GM12865 (cell line): ENCODE data around the gene PTPRN2.

Source experiments
- DNase-seq: peaks from one replicate; pipeline ENCODE4 v3.0.0; 2010; ENCODE audit warnings: low read depth
- H3K4me3 ChIP-seq: 2 replicates; pipeline ENCODE4 v1.5.1; 2011; ENCODE audit warnings: mild to moderate bottlenecking, low read depth, low read length, control low read depth
- TF ChIP-seq, protein P1 (sequence below): IDR thresholded peaks from 2 replicates; pipeline ENCODE4 v1.5.1; 2011; ENCODE audit warnings: low read length, control low read depth, low read depth, inconsistent platforms; ENCODE audit not compliant: insufficient read depth; ENCODE audit errors: missing control alignments

PTPRN2 gene

DNA sequence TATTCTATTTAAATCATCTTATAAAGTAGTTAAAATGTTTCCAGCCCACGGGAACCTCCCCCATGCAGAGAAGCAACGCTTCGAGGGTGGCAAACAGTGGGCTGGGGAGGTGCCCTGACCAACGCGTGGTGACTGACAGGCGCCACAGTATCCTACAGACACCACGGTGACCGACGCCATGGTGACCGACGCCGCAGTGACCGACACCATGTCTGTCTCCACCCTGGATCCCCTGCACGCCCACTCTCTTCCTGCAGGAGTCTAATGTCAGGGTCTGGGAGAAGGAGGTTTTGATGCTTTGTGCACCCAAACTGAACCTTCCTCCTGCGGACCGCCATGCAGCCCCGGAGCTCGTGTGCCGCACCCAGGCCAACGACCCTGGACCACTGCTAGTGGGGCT lies 464.4 kb downstream of the PTPRN2 start:
- TF ChIP-seq, protein P1, sequence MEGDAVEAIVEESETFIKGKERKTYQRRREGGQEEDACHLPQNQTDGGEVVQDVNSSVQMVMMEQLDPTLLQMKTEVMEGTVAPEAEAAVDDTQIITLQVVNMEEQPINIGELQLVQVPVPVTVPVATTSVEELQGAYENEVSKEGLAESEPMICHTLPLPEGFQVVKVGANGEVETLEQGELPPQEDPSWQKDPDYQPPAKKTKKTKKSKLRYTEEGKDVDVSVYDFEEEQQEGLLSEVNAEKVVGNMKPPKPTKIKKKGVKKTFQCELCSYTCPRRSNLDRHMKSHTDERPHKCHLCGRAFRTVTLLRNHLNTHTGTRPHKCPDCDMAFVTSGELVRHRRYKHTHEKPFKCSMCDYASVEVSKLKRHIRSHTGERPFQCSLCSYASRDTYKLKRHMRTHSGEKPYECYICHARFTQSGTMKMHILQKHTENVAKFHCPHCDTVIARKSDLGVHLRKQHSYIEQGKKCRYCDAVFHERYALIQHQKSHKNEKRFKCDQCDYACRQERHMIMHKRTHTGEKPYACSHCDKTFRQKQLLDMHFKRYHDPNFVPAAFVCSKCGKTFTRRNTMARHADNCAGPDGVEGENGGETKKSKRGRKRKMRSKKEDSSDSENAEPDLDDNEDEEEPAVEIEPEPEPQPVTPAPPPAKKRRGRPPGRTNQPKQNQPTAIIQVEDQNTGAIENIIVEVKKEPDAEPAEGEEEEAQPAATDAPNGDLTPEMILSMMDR: no peak
- no peak for DNase-seq
- H3K4me3 ChIP-seq: no peak overlapping the region

DNA sequence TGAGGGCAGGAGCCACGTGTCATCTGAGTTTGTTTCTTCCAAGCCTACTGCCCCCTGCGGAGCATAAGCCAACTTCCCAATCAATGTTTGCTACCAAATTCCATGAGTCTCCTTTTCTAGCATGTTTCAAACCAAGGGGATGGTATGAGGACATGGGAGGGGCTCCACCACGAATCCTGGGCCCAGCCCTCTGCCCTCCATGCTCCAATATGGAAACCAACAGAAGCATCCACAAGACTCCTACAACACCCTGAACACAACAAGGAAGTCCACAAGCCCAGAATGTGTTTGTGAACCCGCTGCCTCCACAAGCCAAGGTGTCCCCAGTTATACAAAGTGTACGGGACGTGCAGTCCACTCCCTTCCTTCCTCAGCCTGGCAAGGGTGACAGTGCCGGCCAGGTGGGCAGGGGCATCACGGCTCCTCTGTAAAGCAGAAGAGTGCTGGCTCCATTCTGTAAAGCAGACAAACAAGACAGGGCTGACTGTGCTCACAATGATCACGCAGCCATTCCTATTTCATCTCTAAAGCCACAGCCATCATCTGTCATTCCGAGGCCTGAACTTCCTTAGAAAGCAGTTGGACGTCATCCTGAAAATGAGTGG lies 466.1 kb downstream of the PTPRN2 start:
- no peak overlapping the region for H3K4me3 ChIP-seq
- TF ChIP-seq, protein P1: no peak
- no peak for DNase-seq

DNA sequence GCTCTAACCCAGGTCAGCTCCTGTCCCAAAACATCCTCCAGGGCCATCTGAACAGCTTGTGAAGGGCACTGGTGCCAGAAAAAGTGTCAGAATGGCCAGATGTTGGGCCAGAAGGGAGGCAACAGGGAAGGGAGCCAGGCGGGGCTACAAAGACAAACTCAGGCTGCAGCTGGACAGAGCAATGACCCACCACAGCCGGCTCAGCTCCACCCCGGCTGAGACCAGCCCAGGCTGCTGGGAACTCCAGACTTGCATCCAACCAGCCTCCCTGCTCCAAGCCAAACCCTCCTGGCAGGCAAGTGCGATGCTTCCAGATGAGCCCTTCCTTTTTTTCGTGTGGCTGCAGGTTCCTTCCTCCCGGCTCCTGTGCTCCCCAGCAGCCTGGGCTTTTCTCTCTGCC lies 466.9 kb downstream of the PTPRN2 start:
- no peak for DNase-seq
- H3K4me3 ChIP-seq: no peak overlapping the region
- TF ChIP-seq, protein P1: no peak

DNA sequence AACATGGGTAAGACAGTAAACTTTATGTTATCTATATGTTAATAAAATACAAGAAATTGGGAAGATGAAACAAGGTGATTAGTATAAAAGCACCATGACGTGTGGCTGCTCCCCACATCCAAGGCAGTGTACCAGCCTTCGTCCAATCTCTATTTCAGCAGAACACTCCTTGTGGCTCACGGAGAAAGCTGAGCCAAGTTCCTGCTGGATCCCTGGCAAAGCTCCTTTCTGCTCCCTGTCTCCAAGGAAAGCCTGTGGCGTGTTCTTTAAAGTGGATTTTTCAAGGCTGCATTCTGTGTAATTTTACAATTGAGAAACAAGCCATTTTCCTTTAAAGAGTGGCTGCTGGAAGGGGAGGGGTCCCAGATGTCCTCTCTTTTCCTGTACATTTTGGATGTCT lies 467.3 kb downstream of the PTPRN2 start:
- no peak for DNase-seq
- TF ChIP-seq, protein P1: no peak
- no peak overlapping the region for H3K4me3 ChIP-seq

DNA sequence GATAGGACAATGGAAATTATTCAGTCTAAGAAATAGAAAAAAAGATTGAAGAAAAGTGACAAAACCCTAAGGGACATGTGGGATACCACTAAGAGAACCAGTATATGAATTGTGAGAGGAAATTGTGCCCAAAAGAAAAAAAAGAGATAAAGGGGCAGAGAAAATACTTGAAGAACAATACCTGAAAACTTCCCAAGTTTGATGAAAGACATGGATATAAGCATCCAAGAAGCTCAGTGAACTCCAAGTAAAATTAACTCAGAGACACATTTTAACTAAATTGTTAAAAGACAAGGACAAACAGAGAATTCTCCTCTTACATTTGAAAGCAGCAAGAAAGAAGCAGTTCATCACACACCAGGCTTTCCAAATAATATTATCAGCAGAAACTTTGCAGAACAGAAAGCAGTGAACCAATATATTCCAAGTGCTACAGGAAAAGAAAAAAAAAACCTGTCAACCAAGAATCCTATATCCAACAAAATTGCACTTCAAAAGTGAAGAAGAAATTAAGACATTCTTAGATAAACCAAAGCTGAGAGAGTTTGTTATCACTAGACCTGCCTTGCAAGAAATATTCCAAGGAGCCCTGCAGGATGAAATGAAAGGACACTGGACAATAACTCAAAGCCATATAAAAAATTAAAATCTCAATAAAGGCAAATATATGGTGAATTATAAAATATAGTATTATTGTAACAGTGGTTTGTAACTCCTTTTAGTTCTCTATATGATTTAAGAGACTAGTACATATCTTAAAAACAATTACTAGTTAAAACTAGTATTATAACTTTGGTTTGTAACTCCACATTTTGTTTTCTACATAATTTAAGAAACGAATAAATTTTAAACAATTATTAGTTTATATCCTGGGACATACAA lies 470.0 kb downstream of the PTPRN2 start:
- DNase-seq: no peak
- no peak overlapping the region for H3K4me3 ChIP-seq
- TF ChIP-seq, protein P1: no peak

DNA sequence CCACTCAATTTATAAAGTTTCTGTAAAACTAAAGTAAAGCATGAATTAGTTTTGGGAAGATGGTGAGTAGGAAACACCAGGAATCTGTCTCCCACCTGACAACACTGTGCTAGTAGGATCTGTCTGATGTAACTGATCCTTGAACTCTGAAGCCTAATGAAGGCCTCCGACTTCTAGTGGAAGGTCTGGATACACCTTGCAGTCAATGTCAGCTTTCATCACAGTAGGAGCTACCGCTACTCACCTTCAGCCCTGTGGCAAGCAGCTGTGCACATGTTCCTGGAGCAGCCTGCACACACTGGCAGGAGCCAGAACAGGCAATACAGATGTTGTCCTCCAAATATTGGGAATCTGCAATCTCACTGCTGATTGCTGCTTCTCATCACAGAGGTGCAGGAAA lies 471.4 kb downstream of the PTPRN2 start:
- TF ChIP-seq, protein P1: no peak
- H3K4me3 ChIP-seq: no peak overlapping the region

More for the DNA sequence above, 471.4 kb downstream of the PTPRN2 start:
- DNase-seq: no peak
